Activated CD8-positive, alpha-beta T cell treated with anti-CD3 and anti-CD28 coated beads for 36 hours (primary cell): ENCODE measurements around the gene NXNL1. TPM values are rescaled to one million over a fixed set of nuclear protein-coding genes. Genes with fewer than 3 reads are reported as not detected.

Source experiments
- ATAC-seq: fragments of 200-7000 bp; cut with Tn5 transposase; one replicate; pipeline ENCODE4 v1.10.0; 2021; ENCODE audit warnings: mild to moderate bottlenecking, moderate library complexity
- CTCF ChIA-PET: fragments of 350-600 bp; sonication (Branson Sonifier 250); formaldehyde crosslinking; loops from one replicate; lab custom pipeline; 2021; ENCODE audit warnings: antibody characterized with exemption; lab: Charles Lee
- POLR2A ChIA-PET: fragments of 350-600 bp; sonication (Branson Sonifier 250); formaldehyde crosslinking; loops from one replicate; lab custom pipeline; 2021; ENCODE audit warnings: antibody characterized with exemption; lab: Charles Lee
- DNase-seq: peaks from one replicate; pipeline ENCODE4 v3.0.0-alpha.2; 2020
- H3K27ac Mint-ChIP-seq: one replicate; pipeline ENCODE4 v1.8.0; 2021; ENCODE audit warnings: mild to moderate bottlenecking, mixed read lengths
- H3K27me3 Mint-ChIP-seq: one replicate; pipeline ENCODE4 v1.8.0; 2021; ENCODE audit warnings: mixed read lengths
- H3K36me3 Mint-ChIP-seq: one replicate; pipeline ENCODE4 v1.8.0; 2021; ENCODE audit warnings: low read depth, mixed read lengths
- H3K4me1 Mint-ChIP-seq: one replicate; pipeline ENCODE4 v1.8.0; 2021; ENCODE audit warnings: low read depth, mixed read lengths
- H3K4me3 Mint-ChIP-seq: one replicate; pipeline ENCODE4 v1.8.0; 2021; ENCODE audit warnings: mild to moderate bottlenecking, moderate library complexity, mixed read lengths
- H3K9me3 Mint-ChIP-seq: one replicate; pipeline ENCODE4 v1.8.0; 2021; ENCODE audit warnings: mixed read lengths
- intact Hi-C: fragments of 100-400 bp; cut with micrococcal nuclease; formaldehyde crosslinking; loops from one replicate; pipeline ENCODE4 v1.10.0; 2022
- total RNA-seq, 2 experiments: library from RNA; stranded (reverse); gene quantifications; one replicate each; pipeline ENCODE4 v1.2.3, GENCODE V29; 2021
- TF ChIP-seq, protein P1 (sequence below): fragments of 200-600 bp; IDR thresholded peaks from one replicate; pipeline ENCODE4 v1.8.0; 2022; ENCODE audit warnings: antibody characterized with exemption, mild to moderate bottlenecking

NXNL1 gene
- total RNA-seq, 2 experiments from 2014 or later, result not detected

DNA sequence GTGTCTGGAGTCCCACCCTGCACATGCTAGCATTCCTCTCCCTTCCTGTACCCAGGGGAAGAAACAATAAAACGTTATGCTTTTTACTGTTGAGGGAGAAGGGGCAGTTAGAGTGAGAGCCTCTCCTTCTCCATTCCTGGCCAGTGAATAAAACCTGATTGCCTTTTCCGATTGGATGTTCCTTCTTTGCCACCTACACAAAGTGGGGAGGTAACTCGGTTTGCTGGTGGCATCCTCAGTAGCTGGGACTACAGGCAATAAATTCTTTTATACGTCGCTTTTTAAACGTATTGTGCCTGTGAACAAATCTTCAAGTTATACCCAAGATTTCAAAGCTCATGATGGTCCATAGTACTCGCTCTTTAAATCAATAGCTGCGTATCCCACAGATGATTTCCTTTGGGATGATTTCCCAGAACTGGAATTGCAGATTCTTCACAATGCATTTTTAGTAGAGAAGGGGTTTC, 41.5 kb downstream of the NXNL1 start:
- no peaks in the 10 kb centered on the region for H3K9me3 Mint-ChIP-seq
- H3K36me3 Mint-ChIP-seq, result peaks cover 12% of the 10 kb centered on the region
- H3K27ac Mint-ChIP-seq, result peak overlapping the region; percentile 90
- ChIA-PET POLR2A (interaction anchor here (0.6 to 3.1 kb wide), 8 partner anchors 10 to 440 kb away, joined by 3 to 22 read pairs (median 3); partner anchors contain the start of genes BST2, GTPBP3, PGLS and RPL18A), CTCF (interaction anchor here (0.7 to 3.3 kb wide), 15 partner anchors 8 to 77 kb away, joined by 3 to 10 read pairs (median 4); partner anchors contain the start of gene BST2)
- ATAC-seq, result no peak
- DNase-seq, result no peak
- no peaks in the 10 kb centered on the region for H3K27me3 Mint-ChIP-seq
- peaks cover 9% of the 10 kb centered on the region for H3K4me1 Mint-ChIP-seq
- H3K4me3 Mint-ChIP-seq, result peak overlapping the region; percentile 91
- intact Hi-C loops, result no loop called here
- TF ChIP-seq, protein P1, sequence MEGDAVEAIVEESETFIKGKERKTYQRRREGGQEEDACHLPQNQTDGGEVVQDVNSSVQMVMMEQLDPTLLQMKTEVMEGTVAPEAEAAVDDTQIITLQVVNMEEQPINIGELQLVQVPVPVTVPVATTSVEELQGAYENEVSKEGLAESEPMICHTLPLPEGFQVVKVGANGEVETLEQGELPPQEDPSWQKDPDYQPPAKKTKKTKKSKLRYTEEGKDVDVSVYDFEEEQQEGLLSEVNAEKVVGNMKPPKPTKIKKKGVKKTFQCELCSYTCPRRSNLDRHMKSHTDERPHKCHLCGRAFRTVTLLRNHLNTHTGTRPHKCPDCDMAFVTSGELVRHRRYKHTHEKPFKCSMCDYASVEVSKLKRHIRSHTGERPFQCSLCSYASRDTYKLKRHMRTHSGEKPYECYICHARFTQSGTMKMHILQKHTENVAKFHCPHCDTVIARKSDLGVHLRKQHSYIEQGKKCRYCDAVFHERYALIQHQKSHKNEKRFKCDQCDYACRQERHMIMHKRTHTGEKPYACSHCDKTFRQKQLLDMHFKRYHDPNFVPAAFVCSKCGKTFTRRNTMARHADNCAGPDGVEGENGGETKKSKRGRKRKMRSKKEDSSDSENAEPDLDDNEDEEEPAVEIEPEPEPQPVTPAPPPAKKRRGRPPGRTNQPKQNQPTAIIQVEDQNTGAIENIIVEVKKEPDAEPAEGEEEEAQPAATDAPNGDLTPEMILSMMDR, result no peak

DNA sequence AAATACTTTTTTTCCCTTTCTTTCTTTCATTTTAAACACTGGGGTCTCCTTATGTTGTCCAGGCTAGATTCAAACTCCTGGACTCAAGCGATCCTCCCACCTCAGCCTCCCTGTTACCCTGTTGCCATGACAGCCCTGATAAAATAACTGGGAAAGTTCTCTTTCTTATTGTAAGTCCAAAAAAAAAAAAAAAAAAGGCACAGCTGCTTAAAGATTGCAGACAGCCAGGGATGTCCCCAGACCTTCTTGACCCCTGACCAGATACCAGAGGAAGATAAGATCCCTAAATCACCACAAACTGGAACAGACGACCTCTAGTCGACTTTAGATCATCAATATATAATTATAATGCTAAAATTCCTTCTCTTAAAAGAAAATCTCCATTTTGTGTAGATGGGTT, 42.0 kb downstream of the NXNL1 start:
- Mint-ChIP-seq H3K27ac (peak overlapping the region; percentile 90), H3K4me1 (peaks cover 9% of the 10 kb centered on the region), H3K4me3 (peak overlapping the region; percentile 91), H3K36me3 (peaks cover 15% of the 10 kb centered on the region), H3K27me3 (no peaks in the 10 kb centered on the region), H3K9me3 (no peaks in the 10 kb centered on the region)
- POLR2A ChIA-PET, result interaction anchor here (0.9 to 3.1 kb wide), 5 partner anchors 10 to 93 kb away, joined by 3 to 22 read pairs (median 3); partner anchors contain the start of genes BST2, GTPBP3 and PGLS
- no peak for ATAC-seq
- CTCF ChIA-PET, result interaction anchor here (1.2 to 3.3 kb wide), 7 partner anchors 11 to 77 kb away, joined by 3 to 10 read pairs (median 5); no protein-coding TSS in a partner anchor
- TF ChIP-seq, protein P1, result no peak
- intact Hi-C loops, result no loop called here
- DNase-seq, result no peak

GRCh38 chr19:17415121-17415520, 45.6 kb downstream of the NXNL1 start:
- Mint-ChIP-seq H3K4me3 (no peak overlapping the region), H3K9me3 (no peaks in the 10 kb centered on the region), H3K36me3 (peaks cover 5% of the 10 kb centered on the region), H3K27ac (no peak overlapping the region), H3K4me1 (peaks cover 10% of the 10 kb centered on the region), H3K27me3 (no peaks in the 10 kb centered on the region)
- ATAC-seq (no peak), DNase-seq (no peak)
- intact Hi-C loops, result no loop called here
- POLR2A ChIA-PET, result no interaction called here
- TF ChIP-seq, protein P1, result no peak
- CTCF ChIA-PET, result no interaction called here

GRCh38 chr19:17414097-17414496, 46.6 kb downstream of the NXNL1 start:
- peaks cover 8% of the 10 kb centered on the region for H3K4me1 Mint-ChIP-seq
- ChIA-PET CTCF (no interaction called here), POLR2A (no interaction called here)
- no peak for ATAC-seq
- no peak for DNase-seq
- H3K36me3 Mint-ChIP-seq, result peaks cover 5% of the 10 kb centered on the region
- no peak overlapping the region for H3K27ac Mint-ChIP-seq
- intact Hi-C loops, result no loop called here
- TF ChIP-seq, protein P1, result no peak
- H3K4me3 Mint-ChIP-seq, result no peak overlapping the region
- H3K9me3 Mint-ChIP-seq, result no peaks in the 10 kb centered on the region
- no peaks in the 10 kb centered on the region for H3K27me3 Mint-ChIP-seq

GRCh38 chr19:17411801-17412200, 48.9 kb downstream of the NXNL1 start:
- Mint-ChIP-seq H3K27me3 (no peaks in the 10 kb centered on the region), H3K4me1 (peaks cover 14% of the 10 kb centered on the region), H3K27ac (no peak overlapping the region), H3K36me3 (peaks cover 14% of the 10 kb centered on the region), H3K9me3 (no peaks in the 10 kb centered on the region), H3K4me3 (no peak overlapping the region)
- POLR2A ChIA-PET, result no interaction called here
- ATAC-seq, result no peak
- TF ChIP-seq, protein P1, result no peak
- CTCF ChIA-PET, result interaction anchor here (0.9 to 1.1 kb wide), 2 partner anchors 8 to 66 kb away, joined by 3 read pairs; partner anchors contain the start of gene MVB12A
- intact Hi-C loops, result no loop called here
- no peak for DNase-seq
